ENCODE measurements around the gene STK32B. TPM values are rescaled to one million over a fixed set of nuclear protein-coding genes. Genes with fewer than 3 reads are reported as not detected.

Gene STK32B
- total and polyA plus RNA-seq, 5 donors from 2014 or later, result not detected

DNA sequence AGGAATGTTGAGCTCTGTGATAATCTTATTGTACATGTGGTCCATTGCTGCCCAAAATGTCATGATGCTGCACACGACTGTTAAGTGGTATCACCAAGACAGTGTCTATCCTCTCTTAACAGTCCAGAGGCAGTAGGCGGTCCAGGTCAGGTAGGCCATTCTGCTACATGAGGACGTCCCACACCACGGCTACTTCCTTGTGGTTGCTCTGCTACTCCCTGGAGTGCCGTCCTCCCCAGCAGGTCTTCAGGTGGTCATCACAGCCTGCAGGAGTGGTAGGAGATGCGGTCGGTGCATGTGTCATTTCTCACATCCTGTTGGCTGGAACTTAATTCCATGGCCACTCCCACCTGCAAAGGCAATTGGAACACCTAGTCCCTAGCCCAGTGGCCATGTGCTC is 11.5 kb upstream of the STK32B start:
- peaks cover 0 to 2% (median 0%) of the 10 kb centered on the region in 7 donors for H3K9me3 Mint-ChIP-seq
- no peak overlapping the region for H3K27ac ChIP-seq (ENCODE audit: insufficient read depth, low read length, poor library complexity, severe bottlenecking)
- no peak for ATAC-seq (ENCODE audit: low read depth in 2 of 2)
- no peak for DNase-seq
- peaks cover 1% of the 10 kb centered on the region for H3K27me3 ChIP-seq (ENCODE audit: control insufficient read depth, insufficient read depth, low read length)
- no peak overlapping the region for H3K4me3 Mint-ChIP-seq
- H3K9me3 ChIP-seq (ENCODE audit: control insufficient read depth in 2 of 2, low read length in 2 of 2), result no peaks in the 10 kb centered on the region
- no peaks in the 10 kb centered on the region for H3K36me3 Mint-ChIP-seq
- peaks cover 9% of the 10 kb centered on the region for H3K27me3 Mint-ChIP-seq
- H3K27ac Mint-ChIP-seq, result no peak overlapping the region
- H3K36me3 ChIP-seq (ENCODE audit: control insufficient read depth, insufficient read depth, low read length), result no peaks in the 10 kb centered on the region
- H3K4me1 ChIP-seq (ENCODE audit: control insufficient read depth, insufficient read depth, low read length, poor library complexity, severe bottlenecking), result no peaks in the 10 kb centered on the region
- no peak overlapping the region for H3K4me3 ChIP-seq (ENCODE audit: low read depth, low read length)
- no peaks in the 10 kb centered on the region for H3K4me1 Mint-ChIP-seq

DNA sequence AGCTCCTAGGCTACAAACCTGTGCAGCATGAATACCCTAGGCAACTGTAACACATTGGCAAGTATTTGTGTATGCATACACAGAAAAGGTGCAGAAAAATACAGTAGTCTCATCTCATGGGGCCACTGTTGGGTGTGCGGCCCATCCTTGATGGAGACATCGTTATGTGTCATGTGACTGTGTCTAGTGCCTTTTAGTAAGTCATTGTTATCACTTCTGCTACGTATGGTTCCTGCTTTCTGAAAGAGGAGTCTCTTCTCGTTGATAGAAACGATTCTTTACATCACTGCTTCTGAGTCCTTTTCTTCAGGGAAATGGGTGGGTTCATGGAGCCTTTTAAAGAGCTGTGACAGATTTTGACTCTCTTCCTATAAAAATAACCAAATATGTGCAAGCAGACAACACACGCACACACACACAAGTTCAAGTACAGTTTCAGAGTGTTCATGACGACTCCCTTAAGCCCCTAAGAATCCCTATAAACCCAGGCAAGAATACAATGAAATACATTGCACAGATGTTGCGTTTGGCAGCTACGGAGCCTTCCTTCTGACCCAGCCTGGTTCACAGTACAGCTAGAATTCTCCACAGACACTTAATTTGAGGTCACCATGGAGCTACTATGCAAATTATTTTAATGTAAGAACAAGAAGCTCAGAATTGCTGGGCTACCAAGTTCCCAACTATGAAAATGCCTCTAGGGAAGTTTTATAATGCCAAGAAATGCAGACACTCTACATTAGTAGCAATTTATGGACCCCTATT is 10.2 kb upstream of the STK32B start:
- no peaks in the 10 kb centered on the region for H3K9me3 ChIP-seq (ENCODE audit: control insufficient read depth in 2 of 2, low read length in 2 of 2)
- Mint-ChIP-seq H3K27ac (no peak overlapping the region), H3K36me3 (no peaks in the 10 kb centered on the region), H3K4me3 (no peak overlapping the region), H3K27me3 (peaks cover 15% of the 10 kb centered on the region), H3K4me1 (peaks cover 0 to 2% (median 0%) of the 10 kb centered on the region in 4 donors), H3K9me3 (peaks cover 0 to 6% (median 0%) of the 10 kb centered on the region in 7 donors)
- ATAC-seq (ENCODE audit: low read depth in 2 of 2), result no peak
- no peaks in the 10 kb centered on the region for H3K36me3 ChIP-seq (ENCODE audit: control insufficient read depth, insufficient read depth, low read length)
- H3K4me1 ChIP-seq (ENCODE audit: control insufficient read depth, insufficient read depth, low read length, poor library complexity, severe bottlenecking), result no peaks in the 10 kb centered on the region
- no peaks in the 10 kb centered on the region for H3K27me3 ChIP-seq (ENCODE audit: control insufficient read depth, insufficient read depth, low read length)
- no peak overlapping the region for H3K27ac ChIP-seq (ENCODE audit: insufficient read depth, low read length, poor library complexity, severe bottlenecking)
- H3K4me3 ChIP-seq (ENCODE audit: low read depth, low read length), result no peak overlapping the region
- DNase-seq, result no peak

DNA sequence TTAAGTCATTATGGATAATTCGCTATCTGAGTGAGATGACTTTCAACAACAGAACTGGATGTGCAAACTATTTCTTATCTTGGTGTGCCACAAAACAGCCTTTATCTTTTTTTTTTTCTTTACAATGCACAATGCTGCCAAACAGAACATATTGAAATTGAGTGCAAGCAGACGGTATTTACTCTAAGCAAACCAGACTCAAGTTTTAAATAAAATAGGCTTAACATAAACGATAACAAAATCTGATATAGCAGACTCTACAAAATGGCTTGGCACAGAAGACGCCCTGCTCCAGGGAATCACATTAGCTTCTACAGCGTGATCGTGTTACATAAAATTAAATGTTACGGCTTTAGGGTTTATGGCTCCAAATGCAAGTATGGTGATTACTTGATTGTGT is 9.6 kb upstream of the STK32B start:
- Histone ChIP-seq H3K4me1 (ENCODE audit: control insufficient read depth, insufficient read depth, low read length, poor library complexity, severe bottlenecking) (no peaks in the 10 kb centered on the region), H3K27me3 (ENCODE audit: control insufficient read depth, insufficient read depth, low read length) (no peaks in the 10 kb centered on the region), H3K4me3 (ENCODE audit: low read depth, low read length) (no peak overlapping the region), H3K9me3 (ENCODE audit: control insufficient read depth in 2 of 2, low read length in 2 of 2) (no peaks in the 10 kb centered on the region), H3K27ac (ENCODE audit: insufficient read depth, low read length, poor library complexity, severe bottlenecking) (no peak overlapping the region), H3K36me3 (ENCODE audit: control insufficient read depth, insufficient read depth, low read length) (no peaks in the 10 kb centered on the region)
- Mint-ChIP-seq H3K4me1 (peaks cover 0 to 2% (median 0%) of the 10 kb centered on the region in 4 donors), H3K36me3 (no peaks in the 10 kb centered on the region), H3K4me3 (no peak overlapping the region), H3K9me3 (peaks cover 0 to 8% (median 0%) of the 10 kb centered on the region in 7 donors), H3K27me3 (peaks cover 18% of the 10 kb centered on the region), H3K27ac (no peak overlapping the region)
- no peak for DNase-seq
- no peak for ATAC-seq (ENCODE audit: low read depth in 2 of 2)

DNA sequence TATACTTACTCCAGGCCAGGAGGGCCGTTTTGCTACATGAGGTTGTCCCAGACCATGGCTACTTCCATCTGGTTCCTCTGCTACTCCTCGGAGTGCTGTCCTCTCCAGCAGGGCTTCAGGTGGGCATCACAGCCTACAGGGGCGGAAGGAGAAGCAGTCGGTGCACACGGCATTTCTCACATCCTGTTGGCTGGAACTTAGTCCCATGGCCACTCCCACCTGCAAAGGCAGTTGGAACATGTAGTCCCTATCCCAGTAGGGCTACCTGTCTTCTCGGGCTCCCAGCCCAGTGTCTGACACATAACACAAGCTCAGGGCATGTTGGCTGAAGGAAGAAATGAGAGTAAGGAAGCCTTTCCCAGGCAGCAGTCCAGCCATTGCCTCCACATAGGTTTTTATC is 7.7 kb upstream of the STK32B start:
- no peak for ATAC-seq (ENCODE audit: low read depth in 2 of 2)
- DNase-seq, result no peak
- Mint-ChIP-seq H3K4me1 (peaks cover 0 to 2% (median 0%) of the 10 kb centered on the region in 4 donors), H3K27ac (no peak overlapping the region), H3K9me3 (peaks cover 0 to 8% (median 0%) of the 10 kb centered on the region in 7 donors), H3K4me3 (no peak overlapping the region), H3K27me3 (peaks cover 26% of the 10 kb centered on the region), H3K36me3 (no peaks in the 10 kb centered on the region)
- Histone ChIP-seq H3K4me3 (ENCODE audit: low read depth, low read length) (no peak overlapping the region), H3K4me1 (ENCODE audit: control insufficient read depth, insufficient read depth, low read length, poor library complexity, severe bottlenecking) (no peaks in the 10 kb centered on the region), H3K27me3 (ENCODE audit: control insufficient read depth, insufficient read depth, low read length) (no peaks in the 10 kb centered on the region), H3K36me3 (ENCODE audit: control insufficient read depth, insufficient read depth, low read length) (no peaks in the 10 kb centered on the region), H3K27ac (ENCODE audit: insufficient read depth, low read length, poor library complexity, severe bottlenecking) (no peak overlapping the region), H3K9me3 (ENCODE audit: control insufficient read depth in 2 of 2, low read length in 2 of 2) (no peaks in the 10 kb centered on the region)

DNA sequence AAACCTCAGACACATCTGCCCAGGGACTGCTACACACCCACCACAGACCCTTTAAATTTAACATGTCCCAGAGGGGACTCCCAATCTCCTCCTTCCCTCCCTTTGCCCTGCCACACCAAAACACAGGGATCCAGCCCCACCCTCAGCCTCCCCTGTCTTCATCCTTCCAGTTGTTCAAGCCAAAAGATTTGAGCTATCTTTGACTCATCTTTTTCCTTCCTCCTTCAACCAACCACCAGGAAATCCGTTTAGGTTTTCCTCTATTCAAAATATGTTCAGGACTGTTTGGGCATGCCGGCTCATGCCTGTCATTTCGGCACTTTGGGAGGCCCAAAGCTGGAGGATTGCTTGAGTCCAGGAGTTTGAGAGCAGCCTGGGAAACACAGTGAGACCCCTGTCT is 6.9 kb upstream of the STK32B start:
- Histone ChIP-seq H3K4me1 (ENCODE audit: control insufficient read depth, insufficient read depth, low read length, poor library complexity, severe bottlenecking) (no peaks in the 10 kb centered on the region), H3K9me3 (ENCODE audit: control insufficient read depth in 2 of 2, low read length in 2 of 2) (no peaks in the 10 kb centered on the region), H3K4me3 (ENCODE audit: low read depth, low read length) (no peak overlapping the region), H3K36me3 (ENCODE audit: control insufficient read depth, insufficient read depth, low read length) (no peaks in the 10 kb centered on the region), H3K27me3 (ENCODE audit: control insufficient read depth, insufficient read depth, low read length) (no peaks in the 10 kb centered on the region), H3K27ac (ENCODE audit: insufficient read depth, low read length, poor library complexity, severe bottlenecking) (no peak overlapping the region)
- no peak for DNase-seq
- Mint-ChIP-seq H3K9me3 (peaks cover 0 to 8% (median 0%) of the 10 kb centered on the region in 7 donors), H3K27me3 (peaks cover 31% of the 10 kb centered on the region), H3K4me3 (no peak overlapping the region), H3K27ac (no peak overlapping the region), H3K36me3 (no peaks in the 10 kb centered on the region), H3K4me1 (peaks cover 0 to 2% (median 0%) of the 10 kb centered on the region in 4 donors)
- no peak for ATAC-seq (ENCODE audit: low read depth in 2 of 2)

DNA sequence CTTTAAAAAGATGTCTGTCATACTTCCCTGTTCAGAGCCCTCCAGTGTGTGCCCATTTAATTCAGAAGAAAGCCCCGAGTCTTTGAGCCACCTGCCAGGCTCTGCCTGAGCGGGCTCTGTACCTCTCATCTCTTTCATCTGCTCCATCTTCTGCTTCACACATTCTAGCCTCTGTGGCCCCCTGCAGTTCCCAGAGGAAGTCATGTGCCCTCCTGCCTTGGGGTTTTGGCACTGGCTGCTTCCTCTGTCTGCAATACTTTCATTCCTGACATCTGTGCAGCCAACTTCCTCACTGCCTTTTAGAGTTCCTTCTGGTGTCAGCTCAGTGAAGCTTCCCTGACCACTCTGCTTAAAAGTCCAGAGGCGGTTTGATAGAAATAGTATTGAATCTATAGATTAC is 6.2 kb upstream of the STK32B start:
- Mint-ChIP-seq H3K4me3 (no peak overlapping the region), H3K9me3 (peaks cover 0 to 8% (median 0%) of the 10 kb centered on the region in 7 donors), H3K27me3 (peaks cover 38% of the 10 kb centered on the region), H3K36me3 (no peaks in the 10 kb centered on the region), H3K27ac (no peak overlapping the region), H3K4me1 (peaks cover 0 to 2% (median under 1%) of the 10 kb centered on the region in 4 donors)
- ATAC-seq (ENCODE audit: low read depth in 2 of 2), result no peak
- no peaks in the 10 kb centered on the region for H3K9me3 ChIP-seq (ENCODE audit: control insufficient read depth in 2 of 2, low read length in 2 of 2)
- H3K4me1 ChIP-seq (ENCODE audit: control insufficient read depth, insufficient read depth, low read length, poor library complexity, severe bottlenecking), result peaks cover 1% of the 10 kb centered on the region
- no peaks in the 10 kb centered on the region for H3K36me3 ChIP-seq (ENCODE audit: control insufficient read depth, insufficient read depth, low read length)
- no peak overlapping the region for H3K27ac ChIP-seq (ENCODE audit: insufficient read depth, low read length, poor library complexity, severe bottlenecking)
- H3K4me3 ChIP-seq (ENCODE audit: low read depth, low read length), result no peak overlapping the region
- no peak for DNase-seq
- H3K27me3 ChIP-seq (ENCODE audit: control insufficient read depth, insufficient read depth, low read length), result peaks cover 3% of the 10 kb centered on the region

DNA sequence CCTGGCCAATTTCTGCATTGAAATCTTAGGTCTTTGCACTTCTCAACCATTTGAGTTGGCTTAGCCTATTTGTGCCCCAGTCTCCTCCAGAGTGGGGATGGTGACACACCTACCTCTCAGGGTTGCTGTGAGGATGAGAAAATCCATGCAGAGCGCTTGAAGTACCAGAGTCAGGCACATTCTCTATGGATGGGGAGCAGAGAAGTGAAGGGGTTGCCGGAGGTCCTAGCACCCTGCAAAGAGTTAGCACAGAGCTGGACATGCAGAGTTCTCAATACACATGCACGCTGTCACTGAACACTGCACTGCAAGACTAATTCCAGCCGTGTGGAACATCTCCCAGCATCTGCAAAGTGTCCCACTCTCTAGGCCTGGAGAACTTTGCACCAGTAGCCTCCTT is 2.6 kb upstream of the STK32B start:
- peaks cover 5% of the 10 kb centered on the region for H3K27me3 ChIP-seq (ENCODE audit: control insufficient read depth, insufficient read depth, low read length)
- Mint-ChIP-seq H3K36me3 (no peaks in the 10 kb centered on the region), H3K27ac (no peak overlapping the region), H3K4me3 (no peak overlapping the region), H3K9me3 (peaks cover 0 to 8% (median 0%) of the 10 kb centered on the region in 7 donors), H3K4me1 (peaks cover 0 to 18% (median 8%) of the 10 kb centered on the region in 4 donors), H3K27me3 (peaks cover 57% of the 10 kb centered on the region)
- no peak overlapping the region for H3K4me3 ChIP-seq (ENCODE audit: low read depth, low read length)
- H3K27ac ChIP-seq (ENCODE audit: insufficient read depth, low read length, poor library complexity, severe bottlenecking), result no peak overlapping the region
- ATAC-seq (ENCODE audit: low read depth in 2 of 2), result no peak
- peaks cover 20% of the 10 kb centered on the region for H3K4me1 ChIP-seq (ENCODE audit: control insufficient read depth, insufficient read depth, low read length, poor library complexity, severe bottlenecking)
- no peaks in the 10 kb centered on the region for H3K36me3 ChIP-seq (ENCODE audit: control insufficient read depth, insufficient read depth, low read length)
- no peak for DNase-seq
- H3K9me3 ChIP-seq (ENCODE audit: control insufficient read depth in 2 of 2, low read length in 2 of 2), result no peaks in the 10 kb centered on the region

Data from CD4-positive, CD25-positive, alpha-beta regulatory T cell (primary cell).